GM08714 (cell line): ENCODE results near the gene FMC1.

Experiments
- H3K4me3 ChIP-seq: fragments of 200-500 bp; sonication (Bioruptor generic); 2 replicates; pipeline ENCODE4 v1.5.1; 2014; ENCODE audit warnings: mild to moderate bottlenecking, low read length, inconsistent platforms
- ZNF274 ChIP-seq: IDR thresholded peaks from 2 replicates; pipeline ENCODE4 v1.6.1; 2012; ENCODE audit warnings: mild to moderate bottlenecking, low read depth, low read length

Gene FMC1

GRCh38 chr7:139382439-139382838 is 41.3 kb downstream of the FMC1 start:
- no peak overlapping the region for H3K4me3 ChIP-seq
- TF ChIP-seq ZNF274 = no peak

DNA sequence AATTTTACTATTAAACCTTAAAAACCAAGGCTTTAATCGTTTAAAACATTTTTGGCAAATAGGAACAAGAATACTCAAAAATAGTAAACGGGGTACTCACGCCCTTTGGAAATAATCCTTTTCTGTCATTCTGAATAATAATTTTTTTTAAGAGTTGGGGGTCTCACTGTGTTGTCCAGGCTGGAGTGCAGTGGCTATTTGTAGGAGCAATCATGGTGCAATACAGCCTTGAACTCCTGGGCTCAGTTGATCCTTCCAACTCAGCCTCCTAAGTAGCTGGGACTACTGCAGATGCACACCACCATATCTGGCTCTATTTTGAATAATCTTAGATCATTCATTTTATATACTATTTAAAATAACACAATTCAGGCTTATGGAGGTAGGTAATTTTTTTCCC is 43.5 kb downstream of the FMC1 start:
- no peak overlapping the region for H3K4me3 ChIP-seq
- TF ChIP-seq ZNF274 = no peak

GRCh38 chr7:139387594-139387993 is 46.5 kb downstream of the FMC1 start:
- no peak for TF ChIP-seq ZNF274
- no peak overlapping the region for H3K4me3 ChIP-seq

- TF ChIP-seq ZNF274 = no peak
- no peak overlapping the region for H3K4me3 ChIP-seq
Measured at GRCh38 chr7:139389091-139389490, 48.0 kb downstream of the FMC1 start.

DNA sequence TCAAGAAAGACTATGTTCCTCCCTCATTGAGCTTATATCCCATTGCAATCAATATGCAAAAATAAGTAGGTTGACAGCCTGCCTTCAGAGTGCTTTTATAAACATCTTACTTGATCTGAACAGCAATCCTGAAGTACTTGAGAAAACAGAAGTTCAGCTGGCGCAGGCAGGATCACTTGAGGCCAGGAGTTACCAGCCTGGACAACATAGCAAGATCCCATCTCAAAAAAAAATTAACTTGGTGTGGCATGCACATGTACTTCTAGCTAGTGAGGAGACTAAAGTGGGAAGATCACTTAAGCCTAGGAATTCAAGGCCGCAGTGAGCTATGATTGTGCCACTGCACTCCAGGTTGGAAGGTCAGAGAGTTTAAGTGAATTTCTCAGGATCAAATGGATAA is 48.6 kb downstream of the FMC1 start:
- no peak for TF ChIP-seq ZNF274
- H3K4me3 ChIP-seq = no peak overlapping the region

DNA sequence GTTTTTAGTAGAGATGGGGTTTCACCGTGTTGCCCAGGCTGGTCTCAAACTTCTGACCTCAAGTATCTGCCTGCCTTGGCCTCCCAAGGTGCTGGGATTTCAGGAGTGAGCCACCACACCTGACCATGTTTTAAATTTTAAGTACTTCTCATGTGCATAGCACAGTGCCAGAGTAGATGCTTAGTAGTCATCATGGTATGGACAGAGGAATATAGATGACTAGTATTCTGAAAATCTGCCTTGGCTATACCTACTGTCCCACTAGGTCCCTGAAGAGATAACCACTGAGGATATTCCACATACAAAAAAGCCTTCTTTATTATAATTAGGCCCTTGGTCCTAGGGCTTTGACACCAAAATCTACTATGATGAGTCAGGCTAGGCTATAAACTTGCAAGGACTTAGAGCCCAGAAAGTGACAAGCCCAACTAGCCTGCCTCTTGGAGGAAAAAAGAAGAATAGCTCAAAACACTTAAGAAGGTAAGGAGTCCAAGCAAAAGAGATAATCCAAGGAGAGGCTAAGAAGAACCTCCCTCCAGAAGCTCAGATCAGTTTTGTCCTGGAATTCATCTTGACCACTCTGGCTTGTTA is 52.6 kb downstream of the FMC1 start:
- no peak for TF ChIP-seq ZNF274
- H3K4me3 ChIP-seq = no peak overlapping the region

- TF ChIP-seq ZNF274 = no peak
Measured at GRCh38 chr7:139394540-139394939, 53.4 kb downstream of the FMC1 start.

More at GRCh38 chr7:139394540-139394939, 53.4 kb downstream of the FMC1 start:
- H3K4me3 ChIP-seq = no peak overlapping the region
